CD4-positive, alpha-beta T cell treated with Interleukin-12 subunit alpha and Interleukin-12 subunit beta, for 1 hour (primary cell): ENCODE results near the gene DMD.

Experiments
- DNase-seq: peaks from one replicate; pipeline ENCODE4 v3.0.0-alpha.2; 2020

DMD gene

GRCh38 chrX:31255310-31256033 lies 1955.9 kb downstream of the DMD start:
- DNase-seq: no peak

- DNase-seq: no peak
These were observed 1959.2 kb downstream of the DMD start for GRCh38 chrX:31252133-31252532.

GRCh38 chrX:31251336-31251735 lies 1960.0 kb downstream of the DMD start:
- no peak for DNase-seq

GRCh38 chrX:31245714-31246113 lies 1965.6 kb downstream of the DMD start:
- no peak for DNase-seq

GRCh38 chrX:31243804-31244203 lies 1967.5 kb downstream of the DMD start:
- no peak for DNase-seq

GRCh38 chrX:31240982-31241381 lies 1970.4 kb downstream of the DMD start:
- no peak for DNase-seq

- DNase-seq: no peak
These were observed 1974.2 kb downstream of the DMD start for GRCh38 chrX:31237189-31237588.

GRCh38 chrX:31236231-31236630 lies 1975.1 kb downstream of the DMD start:
- no peak for DNase-seq

GRCh38 chrX:31233941-31234496 lies 1977.3 kb downstream of the DMD start:
- no peak for DNase-seq

- no peak for DNase-seq
These were observed 1978.8 kb downstream of the DMD start for GRCh38 chrX:31232506-31232905.

GRCh38 chrX:31228909-31229308 lies 1982.4 kb downstream of the DMD start:
- DNase-seq: no peak

GRCh38 chrX:31228415-31228832 lies 1982.9 kb downstream of the DMD start:
- no peak for DNase-seq

- DNase-seq: no peak
These were observed 1984.1 kb downstream of the DMD start for GRCh38 chrX:31227250-31227649.

GRCh38 chrX:31225819-31226218 lies 1985.5 kb downstream of the DMD start:
- no peak for DNase-seq

GRCh38 chrX:31224381-31225012 lies 1986.9 kb downstream of the DMD start:
- DNase-seq: no peak

- DNase-seq: no peak
These were observed 1987.5 kb downstream of the DMD start for GRCh38 chrX:31223817-31224216.

GRCh38 chrX:31222946-31223345 lies 1988.4 kb downstream of the DMD start:
- no peak for DNase-seq

- DNase-seq: no peak
These were observed 1992.2 kb downstream of the DMD start for GRCh38 chrX:31219174-31219573.

- no peak for DNase-seq
These were observed 1994.3 kb downstream of the DMD start for GRCh38 chrX:31217084-31217483.

- DNase-seq: no peak
These were observed 1996.0 kb downstream of the DMD start for GRCh38 chrX:31215277-31215815.

- DNase-seq: no peak
These were observed 1997.4 kb downstream of the DMD start for GRCh38 chrX:31213941-31214340.

GRCh38 chrX:31212856-31213748 lies 1998.2 kb downstream of the DMD start:
- DNase-seq: no peak

- no peak for DNase-seq
These were observed 2002.2 kb downstream of the DMD start for GRCh38 chrX:31209005-31209628.
